ENCODE results near the gene TTLL5.
"Not testable (repeated sequence)": the region's sequence is repeated elsewhere in the genome, so short reads cannot be mapped to it uniquely, and the experiment has no call there.

GRCh38 chr14:75695025-75695424, 34.0 kb downstream of the TTLL5 start:
- TF ChIP-seq CTCF (conservative IDR thresholded peaks at IDR 0.05; ENCODE audit: low read depth, low read length); EZH2 (IDR thresholded peaks at IDR 0.05; ENCODE audit: low read length, unreplicated experiment): not testable (repeated sequence)

Measured in PC-3 (cell line).